Smooth muscle cell (in vitro differentiated cells): Measurements from ENCODE around the gene SNRPN. TPM values are rescaled to one million over a fixed set of nuclear protein-coding genes. Genes with fewer than 3 reads are reported as not detected.
"Not testable (repeated sequence)": the region's sequence is repeated elsewhere in the genome, so short reads cannot be mapped to it uniquely, and the experiment has no call there.

Experiments used
- DNase-seq: peaks from one replicate; lab custom pipeline; 2025; ENCODE audit not compliant: unreplicated experiment; lab: John Stamatoyannopoulos, UW
- H2AFZ ChIP-seq: fragments of 200-600 bp; sonication (generic); 2 replicates; pipeline ENCODE4 v1.6.0; 2016; ENCODE audit warnings: antibody characterized with exemption, low read depth, mild to moderate bottlenecking
- H3F3A ChIP-seq: fragments of 200-600 bp; sonication (generic); 2 replicates; pipeline ENCODE4 v1.6.0; 2017; ENCODE audit warnings: antibody characterized with exemption, low read depth
- H3K27ac ChIP-seq: fragments of 200-600 bp; sonication (generic); 2 replicates; pipeline ENCODE4 v1.5.1; 2016; ENCODE audit warnings: low read depth, mild to moderate bottlenecking
- H3K27me3 ChIP-seq: fragments of 200-600 bp; sonication (generic); 2 replicates; pipeline ENCODE4 v1.6.1; 2016; ENCODE audit warnings: low read depth, mild to moderate bottlenecking
- H3K36me3 ChIP-seq: fragments of 200-600 bp; sonication (generic); 2 replicates; pipeline ENCODE4 v1.5.1; 2016; ENCODE audit warnings: low read depth
- H3K4me1 ChIP-seq: fragments of 200-600 bp; sonication (generic); 2 replicates; pipeline ENCODE4 v1.5.1; 2016; ENCODE audit warnings: low read depth
- H3K4me2 ChIP-seq: fragments of 200-600 bp; sonication (generic); 2 replicates; pipeline ENCODE4 v1.6.0; 2016; ENCODE audit warnings: mild to moderate bottlenecking
- H3K4me3 ChIP-seq: fragments of 200-600 bp; sonication (generic); 2 replicates; pipeline ENCODE4 v1.5.1; 2016; ENCODE audit warnings: mild to moderate bottlenecking
- H3K79me2 ChIP-seq: fragments of 200-600 bp; sonication (generic); 2 replicates; pipeline ENCODE4 v1.6.0; 2016; ENCODE audit warnings: low read depth, mild to moderate bottlenecking
- H3K9ac ChIP-seq: fragments of 200-600 bp; sonication (generic); 2 replicates; pipeline ENCODE4 v1.6.0; 2016; ENCODE audit warnings: low read depth
- H3K9me3 ChIP-seq: fragments of 200-600 bp; sonication (generic); replicated peaks from 2 replicates; pipeline ENCODE4 v1.5.1; 2016; ENCODE audit warnings: low read depth
- H4K20me1 ChIP-seq: fragments of 200-600 bp; sonication (generic); 2 replicates; pipeline ENCODE4 v1.6.0; 2016; ENCODE audit warnings: low read depth
- CTCF ChIP-seq: fragments of 200-600 bp; sonication (generic); IDR thresholded peaks from 2 replicates; pipeline ENCODE4 v1.5.1; 2017; ENCODE audit warnings: borderline replicate concordance, mild to moderate bottlenecking, antibody characterized with exemption; ENCODE audit not compliant: insufficient read depth, poor library complexity, severe bottlenecking
- WGBS: methylation state at CpG from one replicate; pipeline ENCODE4 v1.1.7; 2016; ENCODE audit warnings: low lambda C conversion rate; 5-methylcytosine and 5-hydroxymethylcytosine counted together
- polyA plus RNA-seq: library from polyadenylated mRNA; unstranded; fragments of >200 nt; fragmentation: Nextera tagmentation; extraction: Ambion mirVana; gene quantifications from 2 replicates; pipeline ENCODE4 v1.2.1, GENCODE V29; 2016
- total RNA-seq: library from RNA; depleted of rRNA; stranded (reverse); fragments of >200 nt; gene quantifications from 2 replicates; pipeline ENCODE4 v1.2.3, GENCODE V29; 2014

The SNRPN gene
- total and polyA plus RNA-seq, 2 experiments from 2014 or later, result 206 to 309 TPM

- H3K27ac ChIP-seq, result no peak overlapping the region
These were observed 11.7 kb downstream of the SNRPN start for GRCh38 chr15:24966364-24967103.

GRCh38 chr15:24971052-24971451 lies 16.3 kb downstream of the SNRPN start:
- H3K4me2 ChIP-seq, result no peak overlapping the region
- DNase-seq, result no peak
- 80% methylated on average over 3 of the region's 3 CpGs for WGBS

More at GRCh38 chr15:24966364-24967103, 11.7 kb downstream of the SNRPN start:
- H3K4me2 ChIP-seq, result no peak overlapping the region
- no peaks in the 10 kb centered on the region for H3K4me1 ChIP-seq
- H3K4me3 ChIP-seq, result no peak overlapping the region
- H2AFZ ChIP-seq, result no peak overlapping the region
- no peak for DNase-seq
- WGBS, result 66% methylated on average over 4 of the region's 4 CpGs
- no peak for TF ChIP-seq CTCF
- H3K27me3 ChIP-seq, result no peaks in the 10 kb centered on the region
- H3K36me3 ChIP-seq, result peaks cover 4% of the 10 kb centered on the region
- peaks cover 76% of the 10 kb centered on the region for H3K79me2 ChIP-seq
- peaks cover 72% of the 10 kb centered on the region for H4K20me1 ChIP-seq
- H3F3A ChIP-seq, result no peaks in the 10 kb centered on the region
- H3K9me3 ChIP-seq, result peaks cover 4% of the 10 kb centered on the region
- no peak overlapping the region for H3K9ac ChIP-seq

GRCh38 chr15:24971772-24972171 lies 17.0 kb downstream of the SNRPN start:
- Histone ChIP-seq H3K4me3 (no peak overlapping the region), H3K9me3 (peaks cover 4% of the 10 kb centered on the region), H4K20me1 (peaks cover 33% of the 10 kb centered on the region), H3K27me3 (no peaks in the 10 kb centered on the region), H3K9ac (no peak overlapping the region), H3K4me2 (no peak overlapping the region), H3K79me2 (peaks cover 25% of the 10 kb centered on the region), H3K36me3 (no peaks in the 10 kb centered on the region), H2AFZ (no peak overlapping the region), H3K4me1 (no peaks in the 10 kb centered on the region), H3F3A (no peaks in the 10 kb centered on the region), H3K27ac (no peak overlapping the region)
- WGBS, result 88% methylated on average over 8 of the region's 8 CpGs
- DNase-seq, result no peak
- no peak for TF ChIP-seq CTCF

More at GRCh38 chr15:24971052-24971451, 16.3 kb downstream of the SNRPN start:
- Histone ChIP-seq H3K36me3 (no peaks in the 10 kb centered on the region), H3K79me2 (peaks cover 32% of the 10 kb centered on the region), H4K20me1 (peaks cover 38% of the 10 kb centered on the region), H3K27me3 (no peaks in the 10 kb centered on the region), H3K27ac (no peak overlapping the region), H3K4me3 (no peak overlapping the region), H3K9me3 (peaks cover 4% of the 10 kb centered on the region), H3K9ac (no peak overlapping the region), H3K4me1 (no peaks in the 10 kb centered on the region), H3F3A (no peaks in the 10 kb centered on the region), H2AFZ (no peak overlapping the region)
- no peak for TF ChIP-seq CTCF

GRCh38 chr15:24972707-24973106 lies 17.9 kb downstream of the SNRPN start:
- DNase-seq, H2AFZ ChIP-seq, H3K9ac ChIP-seq, H3K27me3 ChIP-seq, H3K4me2 ChIP-seq, H3K27ac ChIP-seq, H3K36me3 ChIP-seq, H3F3A ChIP-seq, H3K4me1 ChIP-seq, H3K4me3 ChIP-seq, H3K9me3 ChIP-seq: not testable (repeated sequence)
- WGBS, result 85% methylated on average over 5 of the region's 5 CpGs
- H4K20me1 ChIP-seq, result peaks cover 28% of the 10 kb centered on the region
- peaks cover 22% of the 10 kb centered on the region for H3K79me2 ChIP-seq
